ENCODE results near the gene CHRDL2. TPM values are rescaled to one million over a fixed set of nuclear protein-coding genes. Genes with fewer than 3 reads are reported as not detected.
"Not testable (repeated sequence)": the region's sequence is repeated elsewhere in the genome, so short reads cannot be mapped to it uniquely, and the experiment has no call there.

The CHRDL2 gene
- total and polyA plus RNA-seq, 2 experiments from 2014 or later, result 0.83 to 4.7 TPM

- H3K79me2 ChIP-seq, result no peaks in the 10 kb centered on the region
- H2AFZ ChIP-seq, result no peak overlapping the region
- H3K27ac ChIP-seq, result no peak overlapping the region
- no peak overlapping the region for H3K4me3 ChIP-seq
- 93% methylated on average over 4 of the region's 4 CpGs for WGBS (ENCODE audit: low lambda C conversion rate, missing lambda C conversion rate)
- H3K9me2 ChIP-seq (replicated peaks; ENCODE audit: insufficient read depth), result no peaks in the 10 kb centered on the region
- no peak for TF ChIP-seq EZH2phosphoT487 (IDR thresholded peaks at IDR 0.05; ENCODE audit: low read depth, severe bottlenecking, unreplicated experiment)
- no peak for TF ChIP-seq EZH2 (IDR thresholded peaks at IDR 0.05; ENCODE audit: borderline replicate concordance)
- TF ChIP-seq, protein P1, sequence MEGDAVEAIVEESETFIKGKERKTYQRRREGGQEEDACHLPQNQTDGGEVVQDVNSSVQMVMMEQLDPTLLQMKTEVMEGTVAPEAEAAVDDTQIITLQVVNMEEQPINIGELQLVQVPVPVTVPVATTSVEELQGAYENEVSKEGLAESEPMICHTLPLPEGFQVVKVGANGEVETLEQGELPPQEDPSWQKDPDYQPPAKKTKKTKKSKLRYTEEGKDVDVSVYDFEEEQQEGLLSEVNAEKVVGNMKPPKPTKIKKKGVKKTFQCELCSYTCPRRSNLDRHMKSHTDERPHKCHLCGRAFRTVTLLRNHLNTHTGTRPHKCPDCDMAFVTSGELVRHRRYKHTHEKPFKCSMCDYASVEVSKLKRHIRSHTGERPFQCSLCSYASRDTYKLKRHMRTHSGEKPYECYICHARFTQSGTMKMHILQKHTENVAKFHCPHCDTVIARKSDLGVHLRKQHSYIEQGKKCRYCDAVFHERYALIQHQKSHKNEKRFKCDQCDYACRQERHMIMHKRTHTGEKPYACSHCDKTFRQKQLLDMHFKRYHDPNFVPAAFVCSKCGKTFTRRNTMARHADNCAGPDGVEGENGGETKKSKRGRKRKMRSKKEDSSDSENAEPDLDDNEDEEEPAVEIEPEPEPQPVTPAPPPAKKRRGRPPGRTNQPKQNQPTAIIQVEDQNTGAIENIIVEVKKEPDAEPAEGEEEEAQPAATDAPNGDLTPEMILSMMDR (IDR thresholded peaks at IDR 0.05; ENCODE audit: poor library complexity), result no peak
- no peak for DNase-seq (ENCODE audit: low spot score)
- no peaks in the 10 kb centered on the region for H4K20me1 ChIP-seq (ENCODE audit: insufficient read depth, poor library complexity, severe bottlenecking)
- H3K27me3 ChIP-seq, result no peaks in the 10 kb centered on the region
- no peaks in the 10 kb centered on the region for H3K9me3 ChIP-seq (ENCODE audit: low read depth)
- H3K4me1 ChIP-seq (ENCODE audit: insufficient read depth), result no peaks in the 10 kb centered on the region
- H3K36me3 ChIP-seq (replicated peaks; ENCODE audit: insufficient read depth, low read depth), result no peaks in the 10 kb centered on the region
- H3K4me2 ChIP-seq, result no peak overlapping the region
These were observed 68.6 kb downstream of the CHRDL2 start for GRCh38 chr11:74662487-74663103.

- not testable (repeated sequence) for H3K27me3 ChIP-seq; H2AFZ ChIP-seq; H3K27ac ChIP-seq; H3K9me2 ChIP-seq (replicated peaks; ENCODE audit: insufficient read depth); H3K9me3 ChIP-seq (ENCODE audit: low read depth); DNase-seq (ENCODE audit: low spot score); H3K4me3 ChIP-seq; H3K4me1 ChIP-seq (ENCODE audit: insufficient read depth); H3K79me2 ChIP-seq; H3K4me2 ChIP-seq; H3K36me3 ChIP-seq (replicated peaks; ENCODE audit: insufficient read depth, low read depth); H4K20me1 ChIP-seq (ENCODE audit: insufficient read depth, poor library complexity, severe bottlenecking)
- WGBS (ENCODE audit: low lambda C conversion rate, missing lambda C conversion rate), result 64% methylated on average over 3 of the region's 4 CpGs
These were observed 72.1 kb downstream of the CHRDL2 start for GRCh38 chr11:74659124-74659523.

DNA sequence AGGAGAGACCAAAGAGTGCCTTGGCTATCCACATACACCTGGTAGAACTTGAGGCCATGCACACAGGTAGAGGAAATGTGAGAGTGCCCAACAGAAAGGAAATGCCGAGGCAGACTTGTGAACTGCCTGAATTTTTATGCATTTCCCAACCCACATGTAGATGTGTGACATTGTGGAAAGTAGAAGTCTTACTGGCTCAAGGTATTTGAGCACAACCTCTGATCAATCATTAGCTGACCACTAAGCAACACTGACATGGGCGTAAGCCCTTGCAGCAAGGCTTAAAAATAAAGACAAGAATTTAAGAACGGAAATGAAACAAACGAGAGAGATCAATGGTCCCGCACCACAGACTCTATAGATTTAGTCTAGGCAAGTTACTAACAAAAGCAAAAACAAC, 76.2 kb downstream of the CHRDL2 start:
- no peaks in the 10 kb centered on the region for H3K36me3 ChIP-seq (replicated peaks; ENCODE audit: insufficient read depth, low read depth)
- no peaks in the 10 kb centered on the region for H3K9me3 ChIP-seq (ENCODE audit: low read depth)
- no peak overlapping the region for H3K4me3 ChIP-seq
- no peak overlapping the region for H3K4me2 ChIP-seq
- WGBS (ENCODE audit: low lambda C conversion rate, missing lambda C conversion rate), result 99% methylated on average over 5 of the region's 5 CpGs
- H3K27me3 ChIP-seq, result no peaks in the 10 kb centered on the region
- H2AFZ ChIP-seq, result no peak overlapping the region
- H3K27ac ChIP-seq, result no peak overlapping the region
- no peak for DNase-seq (ENCODE audit: low spot score)
- H3K4me1 ChIP-seq (ENCODE audit: insufficient read depth), result peaks cover 5% of the 10 kb centered on the region
- TF ChIP-seq EZH2phosphoT487 (IDR thresholded peaks at IDR 0.05; ENCODE audit: low read depth, severe bottlenecking, unreplicated experiment) (no peak), EZH2 (IDR thresholded peaks at IDR 0.05; ENCODE audit: borderline replicate concordance) (no peak)
- TF ChIP-seq, protein P1 (IDR thresholded peaks at IDR 0.05; ENCODE audit: poor library complexity), result no peak
- no peaks in the 10 kb centered on the region for H4K20me1 ChIP-seq (ENCODE audit: insufficient read depth, poor library complexity, severe bottlenecking)
- no peaks in the 10 kb centered on the region for H3K79me2 ChIP-seq
- H3K9me2 ChIP-seq (replicated peaks; ENCODE audit: insufficient read depth), result no peaks in the 10 kb centered on the region

DNA sequence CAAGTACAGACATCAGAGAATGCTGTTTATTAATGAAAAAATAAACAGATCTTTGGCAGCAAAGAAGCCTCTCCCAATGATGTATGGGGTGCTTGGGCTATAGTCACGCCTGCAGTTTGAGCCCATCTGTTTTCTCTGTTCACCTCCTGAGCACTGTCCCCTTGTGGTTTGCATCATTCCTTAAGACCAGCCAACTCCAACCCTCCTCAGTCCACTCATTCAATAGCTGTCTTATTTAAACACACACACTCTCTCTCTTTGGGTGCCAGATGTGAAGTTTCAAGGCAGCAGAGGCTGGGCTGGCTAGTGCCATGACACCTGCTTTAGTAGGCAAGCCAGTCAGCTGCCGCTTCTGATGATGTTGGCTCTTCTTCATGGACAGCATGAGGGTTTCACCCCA, 80.7 kb downstream of the CHRDL2 start:
- TF ChIP-seq, protein P1 (IDR thresholded peaks at IDR 0.05; ENCODE audit: poor library complexity), result no peak
- TF ChIP-seq EZH2 (IDR thresholded peaks at IDR 0.05; ENCODE audit: borderline replicate concordance) (no peak), EZH2phosphoT487 (IDR thresholded peaks at IDR 0.05; ENCODE audit: low read depth, severe bottlenecking, unreplicated experiment) (no peak)
- peaks cover 5% of the 10 kb centered on the region for H3K4me1 ChIP-seq (ENCODE audit: insufficient read depth)
- H3K4me3 ChIP-seq, result no peak overlapping the region
- H3K27me3 ChIP-seq, result no peaks in the 10 kb centered on the region
- no peaks in the 10 kb centered on the region for H3K79me2 ChIP-seq
- WGBS (ENCODE audit: low lambda C conversion rate, missing lambda C conversion rate), result 81% methylated on average over 2 of the region's 2 CpGs
- no peak for DNase-seq (ENCODE audit: low spot score)
- no peak overlapping the region for H3K27ac ChIP-seq
- H3K9me3 ChIP-seq (ENCODE audit: low read depth), result no peaks in the 10 kb centered on the region
- no peak overlapping the region for H2AFZ ChIP-seq
- no peaks in the 10 kb centered on the region for H3K36me3 ChIP-seq (replicated peaks; ENCODE audit: insufficient read depth, low read depth)
- H3K4me2 ChIP-seq, result no peak overlapping the region
- H4K20me1 ChIP-seq (ENCODE audit: insufficient read depth, poor library complexity, severe bottlenecking), result no peaks in the 10 kb centered on the region
- no peaks in the 10 kb centered on the region for H3K9me2 ChIP-seq (replicated peaks; ENCODE audit: insufficient read depth)

Measured in hepatocyte (in vitro differentiated cells).